Naive B cell (primary cell): ENCODE data around the gene PRRT1. TPM values are rescaled to one million over a fixed set of nuclear protein-coding genes. Genes with fewer than 3 reads are reported as not detected.
A peak's percentile ranks its signal among the peaks of the same experiment; 100 is the strongest.
"Not testable (repeated sequence)": the region's sequence is repeated elsewhere in the genome, so short reads cannot be mapped to it uniquely, and the experiment has no call there.

Source experiments
- ATAC-seq, 2 donors: fragments of 150-1000 bp; cut with Tn5 transposase; 2 replicates each; pipeline ENCODE4 v1.10.0; 2021; ENCODE audit warnings: low read depth in 2 of 2, mild to moderate bottlenecking in 2 of 2, moderate library complexity in 2 of 2
- DNase-seq: peaks from one replicate; pipeline ENCODE4 v3.0.0; 2022
- H3K27ac Mint-ChIP-seq, 6 donors: one replicate each; pipeline ENCODE4 v1.8.0; 2020 to 2022; ENCODE audit warnings: mild to moderate bottlenecking in 6 of 6, mixed read lengths in 6 of 6, moderate library complexity in 5 of 6, inconsistent platforms in 2 of 6
- H3K27me3 Mint-ChIP-seq, 3 donors: one replicate each; pipeline ENCODE4 v1.8.0; 2021 to 2022; ENCODE audit warnings: mixed read lengths in 3 of 3, mild to moderate bottlenecking in 1 of 3
- H3K36me3 Mint-ChIP-seq, 2 donors: one replicate each; pipeline ENCODE4 v1.8.0; 2020 to 2022; ENCODE audit warnings: mixed read lengths in 2 of 2, inconsistent platforms in 1 of 2, mild to moderate bottlenecking in 1 of 2
- H3K4me1 Mint-ChIP-seq, 3 donors: one replicate each; pipeline ENCODE4 v1.8.0; 2020 to 2022; ENCODE audit warnings: mixed read lengths in 3 of 3, inconsistent platforms in 1 of 3, mild to moderate bottlenecking in 1 of 3, moderate library complexity in 1 of 3
- H3K4me3 Mint-ChIP-seq, 8 donors: one replicate each; pipeline ENCODE4 v1.8.0; 2020 to 2022; ENCODE audit warnings: mild to moderate bottlenecking in 8 of 8, mixed read lengths in 8 of 8, moderate library complexity in 8 of 8, inconsistent platforms in 2 of 8
- H3K9me3 Mint-ChIP-seq, 7 donors: one replicate each; pipeline ENCODE4 v1.8.0; 2020 to 2022; ENCODE audit warnings: mixed read lengths in 7 of 7, mild to moderate bottlenecking in 5 of 7, inconsistent platforms in 2 of 7, moderate library complexity in 1 of 7
- polyA plus RNA-seq, 6 donors: library from polyadenylated mRNA; unstranded; fragments of 300-500 nt; fragmentation: Illumina TruSeq; gene quantifications; one replicate each; pipeline ENCODE4 v1.2.3, GENCODE V29; 2021; ENCODE audit warnings: low read depth in 6 of 6

The PRRT1 gene
- polyA plus RNA-seq = not detected

DNA sequence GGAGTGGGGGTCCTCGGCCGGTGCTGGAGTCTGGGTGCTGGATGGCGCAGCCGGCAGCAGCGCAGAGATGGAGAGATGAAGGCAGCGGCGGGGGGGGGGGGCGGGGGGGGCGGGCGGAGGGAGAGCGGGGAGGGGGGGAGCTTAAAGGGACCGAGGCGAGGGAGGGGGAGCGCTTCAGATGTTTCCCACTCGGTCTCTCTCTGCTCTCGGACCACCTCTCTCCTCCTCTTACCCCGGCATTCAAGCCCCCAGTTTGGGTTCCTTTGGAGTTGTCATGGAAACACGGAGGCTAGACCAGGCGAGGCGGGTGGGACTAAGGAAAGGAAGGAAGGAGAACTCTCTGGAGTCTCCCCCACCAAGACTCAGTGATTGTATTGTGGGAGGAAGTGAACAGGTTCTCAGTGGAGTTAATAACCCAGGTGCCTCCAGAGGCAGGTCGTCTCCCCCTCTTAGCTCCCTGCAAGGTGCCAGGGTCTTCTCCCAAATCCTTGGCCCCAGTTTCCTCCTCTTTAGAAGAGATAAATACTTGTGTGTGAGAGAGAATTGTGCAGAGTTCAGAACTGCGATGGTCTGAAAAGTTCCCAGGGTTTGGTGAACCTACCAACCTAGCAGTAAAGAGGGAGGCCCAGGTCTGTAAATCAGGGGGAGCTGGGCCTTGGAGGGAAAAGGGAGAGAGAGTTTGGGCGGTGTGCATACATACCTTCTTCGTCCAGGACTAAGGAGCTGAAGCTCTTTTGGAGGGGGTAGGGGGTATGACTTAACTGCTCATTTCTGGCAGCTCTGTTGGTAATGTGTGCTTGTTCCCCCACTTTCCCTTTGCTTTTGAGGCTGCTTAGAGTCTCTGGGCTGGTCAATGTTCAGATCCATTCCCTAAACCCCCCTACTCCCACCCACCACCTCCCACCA is at the start of gene PRRT1:
TSS of gene PRRT1 (minus strand) at position 77 of the 906 bp plus-strand sequence. CDS start 112 bp downstream, outside the sequence.
- Mint-ChIP-seq H3K4me3 (peak within 1 kb of the TSS in 7 of 8 donors; percentile 53 to 82 (median 68)), H3K27ac (peak within 1 kb of the TSS in 2 of 6 donors; percentile 54 to 73), H3K27me3 (peaks cover 50 to 71% (median 61%) of the 10 kb centered on the region in 3 donors), H3K9me3 (peaks cover 0 to 8% (median 0%) of the 10 kb centered on the region in 7 donors), H3K36me3 (peaks cover 0 to 10% of the 10 kb centered on the region in 2 donors), H3K4me1 (peaks cover 53 to 66% (median 56%) of the 10 kb centered on the region in 3 donors)
- ATAC-seq (no peak), DNase-seq (no peak)

DNA sequence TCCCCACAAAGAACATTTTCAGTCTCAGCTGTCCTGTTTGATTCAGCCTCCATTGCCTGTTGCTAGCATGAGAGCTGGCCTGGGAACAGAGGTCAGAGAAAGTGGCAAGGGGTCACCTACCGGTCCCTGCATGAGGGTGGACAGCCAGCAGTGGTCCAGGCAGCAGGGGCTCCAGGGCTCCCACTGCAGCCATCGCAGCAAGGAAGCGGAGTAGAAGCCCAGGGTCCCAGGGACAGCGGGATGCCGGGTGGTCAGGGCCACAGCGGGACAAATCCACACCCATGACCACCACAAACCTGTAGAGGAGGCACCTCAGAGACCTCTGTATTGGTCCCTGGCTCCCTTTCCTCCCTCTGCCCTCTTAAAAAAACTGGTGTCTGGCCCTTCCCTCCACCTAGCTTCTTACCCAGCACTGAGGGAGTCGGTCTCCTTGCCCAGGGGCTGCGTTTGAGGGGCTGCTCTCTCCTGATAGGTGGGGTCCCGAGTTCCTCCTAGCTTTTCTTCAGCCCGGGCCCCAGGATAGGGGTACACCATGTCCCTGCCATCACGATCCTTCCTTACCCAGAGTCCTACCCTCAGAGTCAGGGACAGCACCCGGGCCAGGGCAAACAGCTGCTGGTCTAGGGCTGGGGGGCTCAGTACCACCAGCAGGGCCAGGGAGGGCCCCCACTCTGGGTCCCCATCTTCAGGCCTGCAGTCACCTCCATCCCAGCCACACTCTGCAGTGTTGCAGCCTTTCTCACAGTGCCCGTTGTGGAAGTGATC is 49.2 kb upstream of the PRRT1 start:
- Mint-ChIP-seq H3K36me3 (no peaks in the 10 kb centered on the region), H3K27me3 (peaks cover 0 to 23% (median 7%) of the 10 kb centered on the region in 3 donors), H3K4me3 (peak overlapping the region in 1 of 8 donors; percentile 4)

DNA sequence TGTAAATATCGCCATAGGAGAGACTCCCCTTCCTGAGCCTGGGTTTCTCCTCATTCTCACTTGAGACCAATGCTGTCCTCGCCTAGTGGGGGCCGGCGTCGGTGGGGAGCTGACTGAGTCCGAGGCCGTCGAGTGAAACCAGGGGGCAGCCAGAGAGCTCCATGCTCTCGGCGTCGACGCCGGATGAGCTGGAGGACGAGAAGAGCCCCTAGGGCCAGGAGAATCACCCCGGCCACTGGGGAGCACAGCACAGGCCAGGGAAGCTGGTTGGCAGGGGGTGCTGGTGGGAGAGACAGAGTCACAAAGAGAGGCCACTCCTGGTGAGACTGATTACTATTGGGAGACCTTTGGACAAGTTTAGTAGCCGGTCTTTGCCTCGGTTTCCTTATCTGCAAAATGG is 47.1 kb upstream of the PRRT1 start:
- Mint-ChIP-seq H3K27me3 (peaks cover 0 to 12% (median 0%) of the 10 kb centered on the region in 3 donors), H3K4me1 (peaks cover 28 to 32% (median 28%) of the 10 kb centered on the region in 3 donors), H3K4me3 (peak overlapping the region in 3 of 8 donors; percentile 20 to 66 (median 53)), H3K27ac (peak overlapping the region in 4 of 6 donors; percentile 49 to 100 (median 87)), H3K36me3 (no peaks in the 10 kb centered on the region), H3K9me3 (no peaks in the 10 kb centered on the region)
- no peak for ATAC-seq
- no peak for DNase-seq

More for the DNA sequence above, 49.2 kb upstream of the PRRT1 start:
- Mint-ChIP-seq H3K4me1 (peaks cover 10 to 14% (median 13%) of the 10 kb centered on the region in 3 donors), H3K9me3 (no peaks in the 10 kb centered on the region), H3K27ac (peak overlapping the region in 1 of 6 donors; percentile 28)
- DNase-seq (no peak), ATAC-seq (no peak)

DNA sequence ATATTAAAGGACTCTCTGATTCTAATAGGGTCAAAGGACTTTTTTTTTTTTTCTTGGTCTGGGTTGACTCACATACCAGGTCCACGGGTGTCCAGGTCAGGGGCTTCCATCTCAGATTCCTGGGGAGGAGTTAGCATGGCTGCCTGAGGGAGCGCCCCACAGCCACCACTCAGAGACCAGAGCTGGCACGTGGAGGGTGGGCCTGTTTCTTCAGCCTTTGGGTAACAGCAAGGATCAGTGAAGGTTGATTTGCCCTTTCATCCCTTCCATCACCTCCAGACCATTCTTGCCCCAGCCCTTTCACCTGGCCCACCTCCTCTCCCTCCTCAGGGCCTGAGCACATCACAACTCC is 46.6 kb upstream of the PRRT1 start:
- H3K27ac Mint-ChIP-seq = peak overlapping the region in 4 of 6 donors; percentile 74 to 100 (median 86)
- H3K36me3 Mint-ChIP-seq = no peaks in the 10 kb centered on the region
- peak overlapping the region in 4 of 8 donors; percentile 28 to 66 (median 54) for H3K4me3 Mint-ChIP-seq

DNA sequence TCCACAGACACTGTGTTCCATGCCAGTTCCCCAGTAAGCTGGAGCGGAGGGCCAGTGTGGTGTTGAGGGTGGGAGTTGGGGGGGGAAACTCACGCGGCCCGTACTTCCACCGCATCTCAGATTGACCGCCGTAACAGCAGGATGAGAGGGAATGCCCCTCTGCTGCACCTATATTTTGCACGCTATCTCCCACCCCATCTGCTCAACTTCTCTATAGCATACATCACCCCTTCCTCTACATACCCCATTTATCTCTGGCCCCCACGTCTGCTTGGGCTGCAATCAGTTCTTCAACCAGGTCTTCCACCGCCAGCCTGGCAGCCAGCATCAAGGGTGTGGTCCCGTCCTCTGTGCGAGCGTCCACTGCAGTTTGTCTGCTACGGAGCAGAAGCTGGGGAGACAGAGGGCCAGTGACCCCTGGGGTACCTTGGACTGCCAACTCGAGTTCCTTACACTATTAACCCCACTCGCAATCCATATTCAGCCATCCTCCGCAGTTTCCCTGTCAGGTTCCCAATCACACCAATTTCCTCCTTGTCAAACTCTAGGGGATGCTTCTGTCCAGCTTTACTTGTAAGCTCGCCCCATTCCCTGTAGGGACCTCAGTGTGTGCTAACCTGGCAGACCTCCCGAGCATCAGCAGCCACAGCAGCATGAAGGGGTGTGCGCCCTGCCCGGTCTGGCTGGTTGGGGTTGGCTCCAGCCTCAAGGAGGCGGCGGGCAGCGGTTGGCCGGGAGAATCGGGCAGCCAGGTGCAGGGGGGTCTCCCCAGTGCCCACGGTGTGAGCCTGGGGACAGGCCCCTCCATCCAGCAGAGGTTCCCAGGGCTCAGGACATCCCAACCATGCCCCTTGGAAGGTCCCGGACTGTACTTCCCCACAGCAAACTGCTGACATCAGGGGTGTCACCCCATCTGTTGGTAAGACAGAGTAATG is 45.2 kb upstream of the PRRT1 start:
- ATAC-seq (no peak), DNase-seq (peak; percentile 23)
- Mint-ChIP-seq H3K27ac (peak overlapping the region; percentile 99 to 100 (median 100)), H3K4me3 (peak overlapping the region; percentile 92 to 100 (median 98)), H3K4me1 (peaks cover 42 to 48% (median 44%) of the 10 kb centered on the region in 3 donors), H3K36me3 (peaks cover 0 to 8% of the 10 kb centered on the region in 2 donors), H3K27me3 (peaks cover 0 to 3% (median 0%) of the 10 kb centered on the region in 3 donors), H3K9me3 (no peaks in the 10 kb centered on the region)

More for the DNA sequence above, 46.6 kb upstream of the PRRT1 start:
- ATAC-seq (no peak), DNase-seq (no peak)
- Mint-ChIP-seq H3K9me3 (no peaks in the 10 kb centered on the region), H3K27me3 (peaks cover 0 to 8% (median 0%) of the 10 kb centered on the region in 3 donors), H3K4me1 (peaks cover 33 to 38% (median 33%) of the 10 kb centered on the region in 3 donors)

DNA sequence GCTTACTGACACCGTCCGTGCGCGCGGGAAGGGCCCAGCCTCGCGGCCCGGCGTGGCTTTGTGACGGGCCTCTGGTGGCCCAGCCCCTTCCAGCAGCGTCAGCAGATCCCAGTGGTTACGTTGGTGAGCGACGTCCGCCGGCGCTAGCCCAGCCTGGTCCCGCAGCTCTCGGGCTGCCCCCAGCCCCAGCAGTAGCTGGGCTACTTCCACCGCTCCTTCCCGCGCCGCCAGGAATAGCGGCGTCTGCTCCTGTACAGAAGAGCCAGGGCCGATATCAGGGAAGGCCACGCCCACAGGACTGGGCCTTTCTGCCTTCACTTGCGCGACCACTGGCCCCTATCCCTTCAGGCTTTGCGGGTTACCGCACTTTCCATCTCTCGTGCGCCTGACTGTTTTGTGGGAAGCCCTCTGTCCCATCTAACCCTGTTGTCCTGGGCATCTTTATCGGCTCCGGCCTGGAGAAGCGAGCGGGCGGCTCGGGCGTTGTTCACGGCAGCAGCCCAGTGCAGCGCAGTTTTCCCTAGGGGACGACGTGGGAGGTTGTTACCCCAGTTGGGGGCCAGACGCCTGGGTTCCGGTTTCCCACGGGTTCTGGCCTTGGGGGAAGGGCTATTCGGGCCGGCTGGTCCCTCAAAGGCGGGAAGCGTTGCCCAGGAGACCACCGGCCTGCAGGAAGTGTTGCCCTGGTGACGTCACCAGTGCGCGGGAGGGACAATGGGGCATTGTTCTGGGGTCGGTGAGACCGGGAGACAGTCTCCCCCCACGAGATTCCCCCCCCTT is 44.4 kb upstream of the PRRT1 start:
- Mint-ChIP-seq H3K4me1 (peaks cover 49 to 56% (median 53%) of the 10 kb centered on the region in 3 donors), H3K4me3 (peak overlapping the region; percentile 92 to 100 (median 98)), H3K36me3 (peaks cover 0 to 16% of the 10 kb centered on the region in 2 donors), H3K9me3 (no peaks in the 10 kb centered on the region), H3K27ac (peak overlapping the region; percentile 99 to 100 (median 100)), H3K27me3 (no peaks in the 10 kb centered on the region)
- DNase-seq = peak; percentile 90
- peak; percentile 80 to 81 for ATAC-seq

DNA sequence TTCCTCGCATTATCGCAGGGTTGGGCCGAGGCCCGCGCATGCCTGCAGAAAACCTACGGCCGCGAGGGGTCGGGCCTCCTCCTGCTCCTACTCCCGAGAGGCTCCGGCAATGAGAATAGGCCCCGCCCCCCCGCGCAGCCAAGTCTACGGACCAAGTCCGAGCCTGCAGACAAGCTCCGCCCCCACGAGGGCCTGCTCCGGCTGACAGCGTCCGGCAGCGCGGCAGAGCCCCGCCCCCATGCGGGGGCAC is 43.8 kb upstream of the PRRT1 start:
- H3K4me1 Mint-ChIP-seq = peaks cover 52 to 59% (median 54%) of the 10 kb centered on the region in 3 donors

DNA sequence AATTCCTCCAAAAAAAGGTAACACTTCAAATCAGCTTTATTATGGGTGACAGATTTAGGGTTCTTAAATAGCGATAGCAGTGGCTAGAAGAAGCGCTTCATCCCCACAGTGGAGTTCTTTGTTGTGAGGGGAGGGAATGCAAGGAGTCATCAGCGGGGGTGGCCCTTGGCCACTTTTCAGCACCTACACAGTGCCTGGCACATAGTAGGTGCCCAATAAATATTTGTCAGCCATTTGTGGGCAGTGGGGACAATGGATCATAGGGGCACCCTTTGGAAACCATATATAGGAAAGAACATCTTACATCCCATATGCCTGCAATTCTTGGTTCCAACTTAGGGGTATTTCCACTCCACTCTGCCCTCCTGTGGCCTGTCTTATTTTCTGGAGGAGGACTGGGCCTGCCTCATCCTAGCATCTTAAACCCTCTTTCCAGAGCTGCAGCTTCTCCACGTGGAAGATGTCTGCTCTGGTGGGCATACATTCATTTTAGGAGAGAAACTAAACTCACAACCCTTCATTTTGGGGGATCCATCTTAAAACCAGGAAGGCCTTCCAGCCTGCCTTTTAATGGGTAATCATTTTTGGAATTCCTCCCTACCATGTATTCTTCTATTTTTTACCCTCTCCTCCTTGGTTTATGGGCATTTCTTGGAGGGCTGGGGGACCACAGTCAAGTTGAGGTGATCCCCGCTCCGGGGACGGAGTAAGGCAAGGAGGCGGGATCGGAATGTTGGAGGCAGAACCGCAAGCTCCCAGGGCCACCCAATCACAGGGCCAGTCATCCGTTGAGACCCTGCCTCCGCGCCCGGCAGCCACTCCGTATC is 43.3 kb upstream of the PRRT1 start:
- H3K27ac Mint-ChIP-seq = peak overlapping the region; percentile 99 to 100 (median 100)
- peaks cover 58 to 64% (median 58%) of the 10 kb centered on the region in 3 donors for H3K4me1 Mint-ChIP-seq
- ATAC-seq (no peak), DNase-seq (no peak)
- no peaks in the 10 kb centered on the region for H3K9me3 Mint-ChIP-seq
- H3K36me3 Mint-ChIP-seq = peaks cover 0 to 17% of the 10 kb centered on the region in 2 donors
- H3K4me3 Mint-ChIP-seq = peak overlapping the region; percentile 92 to 100 (median 98)
- no peaks in the 10 kb centered on the region for H3K27me3 Mint-ChIP-seq

More for the DNA sequence above, 43.8 kb upstream of the PRRT1 start:
- Mint-ChIP-seq H3K4me3 (peak overlapping the region; percentile 92 to 100 (median 98)), H3K9me3 (no peaks in the 10 kb centered on the region), H3K27me3 (no peaks in the 10 kb centered on the region), H3K27ac (peak overlapping the region; percentile 99 to 100 (median 100)), H3K36me3 (peaks cover 0 to 17% of the 10 kb centered on the region in 2 donors)
- DNase-seq (peak; percentile 99), ATAC-seq (no peak)

DNA sequence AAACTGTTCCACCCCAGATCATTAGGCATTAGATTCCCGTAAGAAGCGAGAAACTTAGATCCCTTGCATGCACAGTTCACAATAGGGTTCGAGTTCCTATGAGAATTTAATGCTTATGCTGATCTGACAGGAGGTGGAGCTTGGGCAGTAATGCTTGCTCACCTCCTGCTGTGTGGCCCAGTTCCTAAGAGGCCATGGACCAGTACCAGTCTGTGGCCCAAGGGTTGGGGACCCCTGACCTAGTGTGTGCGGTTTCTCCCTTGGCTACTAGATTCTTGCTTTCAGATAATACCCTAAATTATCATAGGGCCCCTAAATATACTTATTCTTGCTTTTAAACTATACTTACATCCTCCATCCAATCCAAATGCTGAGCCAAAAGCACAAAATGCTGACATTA is 42.6 kb upstream of the PRRT1 start:
- ATAC-seq (no peak), DNase-seq (no peak)
- Mint-ChIP-seq H3K4me3 (peak overlapping the region in 7 of 8 donors; percentile 92 to 99 (median 97)), H3K4me1 (peaks cover 58 to 65% (median 59%) of the 10 kb centered on the region in 3 donors), H3K9me3 (no peaks in the 10 kb centered on the region), H3K27ac (peak overlapping the region in 5 of 6 donors; percentile 99 to 100 (median 100)), H3K36me3 (peaks cover 0 to 17% of the 10 kb centered on the region in 2 donors), H3K27me3 (no peaks in the 10 kb centered on the region)

DNA sequence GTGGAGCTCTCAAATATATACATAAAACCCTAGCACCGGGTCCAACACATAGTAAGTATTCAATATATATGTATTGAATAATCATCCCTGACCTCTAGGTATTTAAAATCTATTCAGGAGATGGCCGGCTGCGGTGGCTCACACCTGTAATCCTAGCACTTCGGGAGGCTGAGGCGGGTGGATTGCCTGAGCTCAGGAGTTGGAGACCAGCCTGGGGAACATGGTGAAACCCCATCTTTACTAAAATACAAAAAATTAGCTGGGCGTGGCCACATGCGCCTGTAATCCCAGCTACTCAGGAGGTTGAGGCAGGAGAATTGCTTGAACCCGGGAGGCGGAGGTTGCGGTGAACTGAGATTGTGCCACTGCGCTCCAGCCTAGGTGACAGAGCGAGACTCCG is 41.4 kb upstream of the PRRT1 start:
- DNase-seq, ATAC-seq, H3K27me3 Mint-ChIP-seq, H3K9me3 Mint-ChIP-seq: not testable (repeated sequence)
- peaks cover 0 to 17% of the 10 kb centered on the region in 2 donors for H3K36me3 Mint-ChIP-seq
- H3K27ac Mint-ChIP-seq = peak overlapping the region; percentile 95 to 100 (median 99)
- H3K4me1 Mint-ChIP-seq = peaks cover 70 to 76% (median 71%) of the 10 kb centered on the region in 3 donors
- peak overlapping the region; percentile 94 to 99 (median 98) for H3K4me3 Mint-ChIP-seq

DNA sequence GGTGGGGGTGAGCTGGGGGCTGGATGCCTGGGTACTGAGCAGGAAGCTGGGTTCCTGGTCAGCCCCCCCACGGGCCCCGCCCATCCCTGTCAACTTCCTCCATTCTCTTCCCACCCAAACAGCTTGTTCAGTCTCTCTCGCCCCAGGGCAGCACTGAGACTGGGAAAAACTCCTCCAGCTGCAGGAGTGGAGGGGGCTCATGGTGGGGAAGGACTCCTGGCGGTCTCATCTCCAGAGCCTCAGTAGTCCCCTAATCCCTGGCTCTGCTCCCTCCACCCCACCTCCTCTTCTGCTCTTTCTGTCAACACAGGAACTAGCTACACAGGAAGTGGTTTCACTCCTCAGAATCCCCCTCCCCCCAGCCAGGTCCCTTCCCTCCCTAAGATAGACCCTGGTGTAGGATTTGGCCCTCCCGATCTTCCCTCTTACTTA is 40.9 kb upstream of the PRRT1 start, which contains the start of gene GPSM3:
TSS of gene GPSM3 (minus strand) at position 36 of the 432 bp plus-strand sequence. CDS start 130 bp downstream, outside the sequence.
- H3K27me3 Mint-ChIP-seq = no peaks in the 10 kb centered on the region

More for the DNA sequence above, 40.9 kb upstream of the PRRT1 start, which contains the start of gene GPSM3:
- Mint-ChIP-seq H3K9me3 (no peaks in the 10 kb centered on the region), H3K36me3 (peaks cover under 1 to 20% of the 10 kb centered on the region in 2 donors), H3K4me1 (peaks cover 72 to 79% (median 76%) of the 10 kb centered on the region in 3 donors), H3K27ac (peak within 1 kb of the TSS; percentile 95 to 100 (median 99)), H3K4me3 (peak within 1 kb of the TSS; percentile 94 to 99 (median 98))
- DNase-seq (peak; percentile 71), ATAC-seq (no peak)
